Measurements from ENCODE around the gene ST6GALNAC3.

Gene ST6GALNAC3

DNA sequence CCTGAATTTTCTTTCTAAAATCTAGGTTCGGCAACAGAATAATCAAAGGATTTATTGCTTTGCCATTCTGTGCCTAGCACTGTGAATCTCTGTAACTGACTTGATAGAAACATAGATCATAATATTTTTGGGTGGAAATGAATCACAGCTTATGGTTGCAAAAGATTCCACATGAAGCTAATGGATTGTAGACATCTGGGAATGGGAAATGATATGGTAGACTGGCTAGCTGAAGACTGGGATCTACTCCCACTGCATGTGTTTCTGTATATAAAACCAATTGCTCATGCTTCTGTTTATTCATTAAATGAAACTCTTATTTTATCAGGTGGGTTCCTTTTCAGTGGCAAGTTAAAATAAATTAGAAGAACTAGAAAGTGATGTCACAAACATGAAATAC, 395.6 kb downstream of the ST6GALNAC3 start:
- no peak for DNase-seq

DNA sequence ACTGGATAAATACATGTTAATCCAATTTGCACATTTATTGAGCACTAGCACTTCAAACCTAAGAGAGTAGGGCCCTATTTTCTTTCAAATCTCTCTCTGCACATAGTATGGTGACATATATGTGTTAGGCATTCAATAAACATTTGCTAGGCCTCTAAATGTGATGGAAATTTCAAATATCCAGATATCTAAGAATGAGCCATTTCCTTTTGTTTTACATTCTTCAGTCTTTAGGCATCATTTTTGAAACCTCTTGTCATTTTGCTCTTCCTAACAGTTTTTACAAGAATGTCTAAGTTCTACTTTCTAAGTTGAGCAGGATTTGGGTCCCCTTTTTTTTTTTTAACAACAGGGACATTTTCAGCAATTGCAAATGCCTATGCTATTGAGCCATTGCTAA, 397.0 kb downstream of the ST6GALNAC3 start:
- DNase-seq: no peak

DNA sequence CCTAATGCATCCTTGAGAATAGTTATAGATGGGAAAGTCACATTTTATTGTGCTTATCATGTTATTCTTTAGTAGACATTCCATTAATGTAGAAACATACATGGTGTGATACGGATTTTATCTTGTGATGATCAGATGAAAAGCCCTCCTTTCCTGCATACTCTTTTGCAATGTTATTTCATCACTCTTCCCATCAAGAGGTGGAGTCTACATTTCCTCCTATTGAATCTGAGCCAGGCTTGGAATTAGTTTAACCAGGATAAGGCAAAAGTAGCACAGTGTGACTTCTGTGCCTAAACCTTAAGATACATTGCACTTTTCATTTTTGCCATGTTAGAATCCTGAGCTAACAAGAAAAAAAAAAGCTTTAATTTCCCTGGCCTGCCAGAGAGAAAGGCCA, 399.0 kb downstream of the ST6GALNAC3 start:
- DNase-seq: no peak

DNA sequence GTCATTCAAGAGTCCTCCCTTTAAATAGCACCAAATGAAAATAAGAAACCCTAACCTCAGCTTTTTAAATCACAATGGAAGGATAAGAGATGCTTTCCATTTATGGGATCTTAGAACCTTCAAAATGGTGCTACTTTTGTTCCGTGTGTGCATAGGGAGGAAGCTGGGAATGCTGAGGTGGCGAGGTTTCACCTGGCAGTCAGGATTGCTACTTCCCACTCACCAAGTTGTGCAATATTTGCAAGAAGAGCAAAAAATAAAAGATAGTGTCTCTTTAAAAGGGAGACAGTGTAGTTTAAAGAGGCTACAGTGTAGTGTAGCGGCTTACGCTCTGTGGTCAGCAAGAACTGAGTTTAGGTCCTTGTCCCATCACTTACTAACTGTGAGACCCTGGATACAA, 400.4 kb downstream of the ST6GALNAC3 start:
- DNase-seq: no peak

DNA sequence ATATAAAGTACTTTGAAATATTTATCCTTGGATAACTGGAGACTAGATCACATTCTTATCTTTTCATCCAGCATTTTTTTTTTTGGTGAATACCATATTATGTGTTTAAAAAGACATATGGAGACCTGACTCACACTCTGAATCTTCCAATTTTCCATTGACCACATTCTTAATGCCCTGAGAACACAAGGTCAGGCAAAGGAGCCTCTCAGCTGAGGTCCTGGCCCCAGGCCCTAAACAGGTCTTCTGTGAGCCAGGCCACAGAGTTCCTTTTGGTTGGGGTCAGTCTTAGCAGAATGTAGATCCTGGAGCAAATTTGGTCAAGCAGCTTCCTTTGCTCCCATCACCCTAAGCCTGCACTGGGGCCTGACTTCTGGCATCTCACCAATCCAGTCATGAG, 402.6 kb downstream of the ST6GALNAC3 start:
- DNase-seq: no peak

DNA sequence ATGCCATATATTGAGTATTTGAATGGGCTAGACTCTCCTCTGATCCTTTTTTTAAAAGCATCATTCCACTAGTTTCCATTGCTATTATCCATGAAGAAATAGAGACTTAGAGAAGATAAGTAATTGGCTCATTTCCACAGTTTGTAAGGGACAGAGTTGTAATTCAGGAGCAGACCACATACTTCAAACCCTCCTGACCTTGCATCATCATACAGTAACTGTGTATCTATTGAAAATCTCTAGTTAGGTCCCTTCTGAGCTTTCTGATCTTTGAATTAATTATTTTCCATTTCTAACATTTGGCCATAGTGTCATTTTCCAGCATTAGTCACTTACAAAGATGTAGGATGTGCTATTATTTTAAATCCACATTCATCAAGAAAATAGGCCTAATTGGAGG, 406.3 kb downstream of the ST6GALNAC3 start:
- no peak for DNase-seq

- DNase-seq: no peak
These were observed 407.1 kb downstream of the ST6GALNAC3 start for GRCh38 chr1:76481672-76482071.

DNA sequence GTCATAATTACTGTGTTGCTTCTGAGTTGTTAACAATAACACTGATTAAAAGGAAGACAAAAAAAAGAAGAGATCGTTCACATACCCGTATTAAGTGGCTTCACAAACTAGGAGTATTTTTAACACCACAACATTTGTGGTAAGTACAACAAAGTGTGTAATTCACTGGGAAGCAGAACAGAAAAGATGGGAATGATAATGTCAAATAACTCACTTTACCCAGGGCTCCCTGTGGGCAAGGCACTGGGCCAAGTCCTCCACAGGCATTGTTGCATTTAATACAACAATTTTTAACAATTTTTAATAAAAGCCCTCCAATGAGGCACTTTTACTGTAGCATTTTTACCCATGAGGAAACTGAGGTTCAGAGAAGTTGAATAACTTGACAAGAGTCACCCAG, 407.7 kb downstream of the ST6GALNAC3 start:
- no peak for DNase-seq

- no peak for DNase-seq
These were observed 417.2 kb downstream of the ST6GALNAC3 start for GRCh38 chr1:76491737-76492136.

DNA sequence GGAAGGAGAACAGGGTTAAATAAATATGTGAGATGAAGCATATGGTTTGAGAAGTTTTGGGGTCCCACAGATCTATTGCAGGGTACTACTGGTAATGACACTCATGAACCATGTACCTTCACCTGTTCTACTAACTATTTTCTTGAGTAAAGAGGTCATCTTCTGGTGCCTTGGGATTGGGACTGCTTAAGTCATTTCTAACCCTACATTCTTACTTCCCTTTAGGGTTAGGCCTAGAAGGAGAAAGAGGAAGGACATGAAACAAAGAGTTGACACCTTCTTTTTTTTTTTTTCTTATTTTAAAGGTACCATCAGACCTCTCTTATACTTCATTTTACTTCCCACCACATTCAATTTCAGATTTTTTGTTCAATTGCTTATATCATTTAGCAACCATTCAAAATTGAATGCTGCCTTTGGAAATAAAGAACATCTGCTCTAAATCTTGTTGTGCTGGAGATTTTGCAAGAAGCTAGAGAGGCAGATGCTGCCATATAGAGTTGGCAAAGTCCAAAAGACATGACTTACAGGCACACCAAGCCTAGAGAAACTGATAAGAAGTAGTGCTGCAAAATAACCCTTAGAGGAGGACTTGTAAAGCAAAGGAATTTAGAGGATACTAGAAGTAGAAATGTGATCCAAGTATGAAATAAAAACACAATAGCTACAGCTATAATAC, 418.3 kb downstream of the ST6GALNAC3 start:
- DNase-seq: no peak

- no peak for DNase-seq
These were observed 420.3 kb downstream of the ST6GALNAC3 start for GRCh38 chr1:76494807-76495206.

DNA sequence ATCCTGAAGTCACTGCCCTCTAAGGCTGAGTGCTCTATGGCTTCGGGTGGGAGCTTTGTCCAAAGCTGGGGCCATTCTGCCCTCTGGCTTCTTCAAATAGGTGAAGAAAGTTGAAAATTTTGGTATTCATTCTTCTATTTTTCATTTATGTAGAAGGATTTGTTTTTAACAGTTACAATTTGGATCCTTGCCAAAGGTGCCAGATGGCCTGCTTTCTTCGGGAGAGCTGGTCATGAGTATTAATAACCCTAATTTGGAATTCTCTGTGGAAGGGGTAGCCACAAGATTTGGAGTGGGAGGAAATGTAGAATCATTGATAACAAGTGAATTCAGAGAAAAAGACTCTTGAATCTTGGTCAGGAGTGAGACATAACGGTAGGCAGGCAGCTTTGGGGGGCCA, 422.3 kb downstream of the ST6GALNAC3 start:
- no peak for DNase-seq

GRCh38 chr1:76500116-76500515, 425.6 kb downstream of the ST6GALNAC3 start:
- DNase-seq: no peak

GRCh38 chr1:76501136-76501535, 426.6 kb downstream of the ST6GALNAC3 start:
- DNase-seq: no peak

- no peak for DNase-seq
These were observed 427.2 kb downstream of the ST6GALNAC3 start for GRCh38 chr1:76501586-76502219.

DNA sequence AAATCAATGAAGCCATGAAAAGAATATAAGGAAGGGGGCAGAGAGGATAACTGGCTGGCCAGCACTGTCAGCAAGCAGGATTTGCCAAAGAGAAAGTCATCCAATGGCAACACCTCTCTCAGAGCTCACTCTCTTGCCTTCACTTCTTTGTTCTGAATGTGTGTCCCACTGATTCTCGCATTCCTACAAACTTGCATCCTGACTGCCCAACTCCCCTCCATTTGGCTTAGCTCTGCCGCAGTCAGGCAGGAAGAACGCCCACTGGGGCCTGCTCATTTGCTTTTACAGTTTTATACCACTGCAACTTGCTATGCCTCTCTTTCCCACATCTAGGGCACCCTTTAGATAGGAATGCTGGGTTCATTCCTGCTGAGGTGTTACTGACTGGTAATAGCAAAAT, 428.6 kb downstream of the ST6GALNAC3 start:
- no peak for DNase-seq

- DNase-seq: no peak
These were observed 429.2 kb downstream of the ST6GALNAC3 start for GRCh38 chr1:76503736-76504135.

DNA sequence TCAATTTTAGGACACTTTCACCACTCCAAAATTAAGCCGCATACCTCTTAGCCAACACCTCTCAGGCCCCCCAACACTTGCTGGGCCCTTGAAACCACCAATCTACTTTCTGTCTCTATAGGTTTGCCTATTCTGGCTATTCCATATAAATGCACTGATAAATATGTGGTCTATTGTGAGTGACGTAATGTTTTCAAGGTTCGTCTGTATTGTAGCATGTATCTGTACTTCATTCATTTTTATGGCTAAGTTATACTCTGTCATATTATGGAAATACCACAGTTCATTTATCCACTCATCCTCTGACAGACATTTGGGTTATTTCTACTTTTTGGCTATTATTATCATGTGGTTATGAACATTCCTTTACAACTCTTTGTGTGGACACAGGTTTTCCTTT, 432.8 kb downstream of the ST6GALNAC3 start:
- no peak for DNase-seq

DNA sequence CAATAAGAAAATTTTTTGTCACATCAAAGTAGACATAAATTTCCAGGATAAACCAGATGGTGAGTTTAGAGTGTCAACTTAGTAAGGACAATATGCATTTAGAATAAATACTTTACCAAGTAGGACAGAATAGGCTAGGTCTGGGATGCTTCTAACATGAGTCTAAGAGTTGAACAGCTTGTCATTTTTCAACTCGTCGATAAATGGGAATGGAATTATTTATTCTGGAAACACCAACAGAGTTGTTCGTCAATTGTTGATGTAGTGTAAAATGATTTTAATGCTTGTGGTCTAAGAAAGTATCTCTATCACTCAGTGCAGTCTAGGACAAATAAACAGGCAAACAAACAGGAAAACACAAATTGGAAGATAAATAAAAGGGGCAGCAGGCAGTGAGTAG, 434.3 kb downstream of the ST6GALNAC3 start:
- DNase-seq: no peak

DNA sequence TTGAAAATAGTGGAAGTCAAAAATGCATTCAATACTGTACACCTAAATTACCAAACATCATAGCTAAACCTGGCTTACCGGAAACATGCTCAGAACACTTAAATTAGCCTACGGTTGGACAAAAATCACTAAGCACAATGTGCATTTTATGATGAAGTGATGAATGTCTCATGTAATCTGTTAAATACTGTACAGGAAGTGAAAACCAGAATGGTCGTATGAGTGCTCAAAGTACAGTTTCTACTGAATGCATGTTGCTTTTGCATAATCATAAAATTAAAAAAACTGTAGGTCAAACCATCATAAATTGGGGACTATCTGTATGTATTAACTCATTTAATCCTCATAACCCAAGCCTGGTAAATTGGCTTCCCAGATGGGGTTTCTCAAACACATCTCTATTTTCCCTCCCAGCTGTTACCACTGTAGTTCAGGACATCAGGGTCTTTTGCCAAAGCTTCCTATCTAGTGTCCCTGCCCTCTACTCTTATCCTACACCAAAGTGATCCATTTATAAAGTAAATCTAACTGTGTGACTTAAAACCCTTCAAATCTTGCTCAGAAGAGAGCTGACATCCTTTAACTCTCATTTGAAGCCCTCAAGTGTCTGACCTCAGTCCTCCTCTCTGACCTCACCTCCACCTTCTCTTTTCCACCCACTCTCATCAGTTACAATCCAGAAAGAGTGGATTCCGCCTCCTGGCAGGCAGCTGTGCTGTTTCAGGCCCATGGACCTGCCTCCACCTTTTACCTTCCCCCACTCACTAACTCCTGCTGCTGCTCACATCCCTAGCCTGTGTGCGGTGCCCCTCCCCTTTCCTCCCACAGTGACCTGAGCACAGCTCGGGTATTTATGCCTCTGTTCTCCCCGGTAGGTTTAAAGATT, 436.4 kb downstream of the ST6GALNAC3 start:
- DNase-seq: no peak

DNA sequence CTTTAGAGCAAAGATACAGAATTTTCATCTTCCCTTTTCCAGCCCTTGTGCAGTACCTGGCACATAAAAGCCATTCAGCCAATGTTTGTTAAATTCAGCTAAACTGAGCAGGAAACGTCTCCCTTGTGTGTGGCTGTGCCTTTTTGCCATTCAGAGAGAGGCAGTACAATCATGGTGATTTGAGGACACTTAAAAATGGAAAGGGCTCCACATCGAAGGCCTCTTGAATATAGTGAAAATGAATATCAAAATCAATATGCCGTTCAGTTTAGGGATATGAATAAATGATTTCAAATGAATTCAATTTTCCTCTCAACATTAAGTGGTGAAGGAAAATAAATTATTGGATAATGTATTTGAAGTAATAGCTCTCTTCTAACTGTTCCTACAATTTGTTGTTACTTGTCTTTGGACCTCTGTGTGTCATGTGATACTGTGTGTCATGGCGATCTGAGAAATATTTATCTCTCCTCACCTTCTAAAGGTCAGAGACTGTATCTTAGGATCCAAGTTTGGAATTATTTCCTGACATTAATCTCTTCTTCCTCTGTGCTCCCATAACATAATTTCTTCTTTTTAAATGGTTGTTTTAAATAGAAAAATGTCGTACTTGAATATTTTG, 437.1 kb downstream of the ST6GALNAC3 start:
- DNase-seq: no peak

DNA sequence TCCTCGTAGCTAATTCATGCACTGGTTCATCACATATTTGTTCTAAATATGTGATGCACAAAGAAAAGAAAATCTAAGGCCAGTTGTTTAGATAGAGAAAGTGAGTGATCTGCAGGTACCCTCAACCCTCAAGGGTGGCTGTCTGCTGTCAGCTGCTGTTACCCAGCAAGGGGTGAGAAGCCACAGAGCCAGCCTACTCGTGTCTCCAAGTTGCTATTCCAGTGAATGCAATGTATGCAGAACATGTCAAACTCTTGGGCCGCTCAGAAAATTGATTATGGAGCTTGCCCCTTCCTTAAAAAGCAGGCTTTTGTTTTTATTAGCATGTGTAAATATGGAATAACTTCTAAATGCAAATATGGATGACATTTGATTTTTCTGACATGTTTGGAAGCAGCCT, 456.4 kb downstream of the ST6GALNAC3 start:
- no peak for DNase-seq

DNA sequence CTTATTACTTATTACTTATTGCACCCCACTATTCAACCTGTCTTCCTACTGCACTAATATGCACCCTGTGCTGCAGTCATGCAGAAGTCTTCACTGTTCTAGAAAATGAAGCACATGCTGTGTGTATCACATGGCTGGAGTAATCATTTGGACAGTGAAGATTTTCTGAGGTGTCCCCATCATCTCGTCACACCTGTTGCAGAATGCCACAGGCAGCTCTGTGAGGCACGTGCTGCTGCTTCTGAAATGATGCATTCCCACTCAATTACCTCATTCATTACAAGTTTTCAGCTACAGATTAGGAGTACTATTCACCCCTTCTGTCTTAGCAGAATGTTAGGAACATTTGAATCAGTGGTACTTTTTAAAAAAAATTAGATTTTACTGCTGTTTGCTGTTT, 467.1 kb downstream of the ST6GALNAC3 start:
- DNase-seq: no peak

Data from T-helper 9 cell (primary cell).